Bronchial epithelial cell (primary cell): ENCODE measurements around the gene ARID4B. TPM values are rescaled to one million over a fixed set of nuclear protein-coding genes. Genes with fewer than 3 reads are reported as not detected.
"Not testable (repeated sequence)": the region's sequence is repeated elsewhere in the genome, so short reads cannot be mapped to it uniquely, and the experiment has no call there.

Experiments
- DNase-seq: peaks from one replicate; pipeline ENCODE4 v3.0.0-alpha.2; 2010; ENCODE audit warnings: low read depth
- FAIRE-seq: peaks from 2 replicates; lab custom pipeline; 2011; peaks lifted over from hg19 to GRCh38; lab: Jason Lieb, UNC
- H3K27me3 ChIP-seq: 2 replicates; pipeline ENCODE4 v1.5.1; 2011; ENCODE audit warnings: low read length; ENCODE audit not compliant: control insufficient read depth, insufficient read depth
- H3K36me3 ChIP-seq: 2 replicates; pipeline ENCODE4 v1.5.1; 2011; ENCODE audit warnings: low read length; ENCODE audit not compliant: control insufficient read depth, insufficient read depth
- H3K4me3 ChIP-seq: 2 replicates; pipeline ENCODE4 v1.5.1; 2011; ENCODE audit warnings: mild to moderate bottlenecking, low read depth, low read length, control low read depth
- total RNA-seq: library from RNA; depleted of rRNA; stranded (reverse); fragments of >200 nt; gene quantifications from 2 replicates; pipeline ENCODE4 v1.2.1, GENCODE V29; 2014
- TF ChIP-seq, protein P1 (sequence below): IDR thresholded peaks from 2 replicates; pipeline ENCODE4 v1.5.1; 2011; ENCODE audit warnings: mild to moderate bottlenecking, moderate library complexity, low read length, control low read depth, inconsistent platforms; ENCODE audit not compliant: insufficient read depth, severe bottlenecking

Gene ARID4B
- total RNA-seq, 1 donor from 2014 or later: 11.8 TPM

DNA sequence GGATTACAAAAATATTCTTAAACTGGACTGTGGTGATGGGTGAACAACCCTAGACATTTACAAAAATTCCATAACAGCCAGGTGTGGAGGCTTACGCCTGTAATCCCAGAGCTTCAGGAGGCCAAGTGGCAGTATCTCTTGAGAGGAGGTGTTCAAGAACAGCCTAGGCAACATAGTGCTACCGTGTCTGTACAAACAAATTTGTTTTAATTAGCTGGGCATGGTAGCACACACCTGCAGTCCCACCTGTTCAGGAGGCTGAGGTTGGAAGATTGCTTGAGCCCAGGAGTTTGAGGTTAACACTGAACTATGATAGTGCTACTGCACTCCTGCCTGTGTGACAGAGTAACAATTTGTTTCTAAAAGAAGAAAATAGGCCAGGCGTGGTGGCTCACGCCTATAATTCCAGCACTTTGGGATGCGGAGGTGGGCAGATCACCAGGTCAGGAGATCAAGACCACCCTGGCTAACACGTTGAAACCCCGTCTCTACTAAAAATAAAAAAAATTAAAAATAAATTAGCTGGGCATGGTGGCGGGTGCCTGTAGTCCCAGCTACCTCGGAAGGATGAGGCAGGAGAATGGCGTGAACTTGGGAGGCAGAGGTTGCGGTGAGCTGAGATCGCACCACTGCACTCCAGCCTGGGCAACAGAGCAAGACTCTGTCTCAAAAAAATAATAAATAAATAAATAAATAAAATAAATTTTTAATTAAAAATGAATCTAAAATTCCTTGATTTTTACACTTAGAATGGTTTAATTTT is 37.1 kb downstream of the ARID4B start:
- Histone ChIP-seq H3K4me3 (no peak overlapping the region), H3K27me3 (no peaks in the 10 kb centered on the region), H3K36me3 (no peaks in the 10 kb centered on the region)
- TF ChIP-seq, protein P1, sequence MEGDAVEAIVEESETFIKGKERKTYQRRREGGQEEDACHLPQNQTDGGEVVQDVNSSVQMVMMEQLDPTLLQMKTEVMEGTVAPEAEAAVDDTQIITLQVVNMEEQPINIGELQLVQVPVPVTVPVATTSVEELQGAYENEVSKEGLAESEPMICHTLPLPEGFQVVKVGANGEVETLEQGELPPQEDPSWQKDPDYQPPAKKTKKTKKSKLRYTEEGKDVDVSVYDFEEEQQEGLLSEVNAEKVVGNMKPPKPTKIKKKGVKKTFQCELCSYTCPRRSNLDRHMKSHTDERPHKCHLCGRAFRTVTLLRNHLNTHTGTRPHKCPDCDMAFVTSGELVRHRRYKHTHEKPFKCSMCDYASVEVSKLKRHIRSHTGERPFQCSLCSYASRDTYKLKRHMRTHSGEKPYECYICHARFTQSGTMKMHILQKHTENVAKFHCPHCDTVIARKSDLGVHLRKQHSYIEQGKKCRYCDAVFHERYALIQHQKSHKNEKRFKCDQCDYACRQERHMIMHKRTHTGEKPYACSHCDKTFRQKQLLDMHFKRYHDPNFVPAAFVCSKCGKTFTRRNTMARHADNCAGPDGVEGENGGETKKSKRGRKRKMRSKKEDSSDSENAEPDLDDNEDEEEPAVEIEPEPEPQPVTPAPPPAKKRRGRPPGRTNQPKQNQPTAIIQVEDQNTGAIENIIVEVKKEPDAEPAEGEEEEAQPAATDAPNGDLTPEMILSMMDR: no peak
- no peak for FAIRE-seq
- no peak for DNase-seq

DNA sequence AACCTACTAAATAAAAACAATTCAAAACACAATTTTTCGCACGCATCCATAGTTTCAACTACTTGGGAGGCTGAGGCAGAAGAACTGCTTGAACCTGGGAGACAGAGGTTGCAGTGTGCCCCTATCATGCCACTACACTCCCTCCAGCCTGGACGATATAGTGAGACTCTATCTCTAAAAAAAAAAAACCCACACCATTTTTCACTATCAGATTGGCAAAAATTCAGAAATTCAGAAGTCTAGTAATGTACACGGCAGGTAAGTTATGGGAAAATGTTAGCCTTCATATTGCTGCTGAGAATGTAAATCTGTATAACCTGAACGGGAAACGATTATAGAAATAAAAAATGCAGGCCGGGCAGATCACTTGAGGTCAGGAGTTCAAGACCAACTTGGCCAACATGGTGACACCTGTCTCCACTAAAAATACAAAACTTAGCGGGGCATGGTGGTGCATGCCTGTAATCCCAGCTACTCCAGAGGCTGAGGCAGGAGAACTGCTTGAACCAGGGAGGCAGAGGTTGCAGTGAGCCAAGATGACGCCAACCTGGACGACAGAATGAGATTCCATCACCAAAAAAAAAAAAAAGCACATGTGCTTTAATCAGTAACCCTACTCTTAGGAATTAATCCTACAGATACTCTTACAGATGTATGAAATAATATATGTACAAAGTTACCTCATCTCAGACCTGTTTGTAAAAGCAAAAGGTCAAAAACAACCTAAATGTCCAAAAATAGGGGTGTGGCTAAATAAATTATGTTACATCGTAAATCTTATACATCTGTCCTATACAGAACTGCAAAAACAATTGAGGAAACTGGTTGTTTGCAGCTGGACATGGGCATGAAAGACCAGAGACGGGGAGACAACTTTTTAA is 37.9 kb downstream of the ARID4B start:
- FAIRE-seq (no peak), DNase-seq (no peak)
- Histone ChIP-seq H3K36me3 (no peaks in the 10 kb centered on the region), H3K27me3 (no peaks in the 10 kb centered on the region), H3K4me3 (no peak overlapping the region)
- TF ChIP-seq, protein P1: no peak

DNA sequence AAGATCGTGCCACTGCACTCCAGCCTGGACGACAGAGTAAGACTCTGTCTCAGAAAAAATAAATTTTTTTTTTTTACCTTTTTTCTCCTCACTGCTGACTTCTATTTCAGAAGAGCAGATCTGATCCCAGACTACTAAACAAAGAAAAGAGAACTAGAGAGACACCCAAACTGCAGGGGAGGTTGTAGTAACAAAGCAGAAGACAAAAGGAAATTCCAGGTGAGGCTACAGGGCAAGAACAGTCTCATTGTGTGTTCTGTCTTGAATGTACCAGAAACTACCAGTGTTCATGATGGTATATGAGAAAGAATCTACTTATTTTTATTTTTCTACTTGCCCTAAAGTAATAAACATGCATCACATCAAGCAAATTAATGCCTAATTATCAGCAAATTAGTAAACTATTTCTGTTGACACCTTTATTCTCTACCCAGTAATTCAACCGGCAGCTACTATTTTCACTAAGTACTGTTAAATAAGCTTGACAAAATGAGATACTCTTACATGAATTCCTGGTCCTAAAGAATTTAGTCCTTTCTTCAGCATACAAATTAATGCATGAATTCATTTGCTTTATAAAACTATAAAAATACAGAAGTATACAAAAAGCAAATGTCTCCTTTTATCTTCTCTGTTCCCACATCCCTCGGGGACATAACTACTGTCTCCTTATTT is 40.6 kb downstream of the ARID4B start:
- TF ChIP-seq, protein P1: no peak
- Histone ChIP-seq H3K4me3 (no peak overlapping the region), H3K27me3 (no peaks in the 10 kb centered on the region), H3K36me3 (no peaks in the 10 kb centered on the region)
- FAIRE-seq (no peak), DNase-seq (no peak)

DNA sequence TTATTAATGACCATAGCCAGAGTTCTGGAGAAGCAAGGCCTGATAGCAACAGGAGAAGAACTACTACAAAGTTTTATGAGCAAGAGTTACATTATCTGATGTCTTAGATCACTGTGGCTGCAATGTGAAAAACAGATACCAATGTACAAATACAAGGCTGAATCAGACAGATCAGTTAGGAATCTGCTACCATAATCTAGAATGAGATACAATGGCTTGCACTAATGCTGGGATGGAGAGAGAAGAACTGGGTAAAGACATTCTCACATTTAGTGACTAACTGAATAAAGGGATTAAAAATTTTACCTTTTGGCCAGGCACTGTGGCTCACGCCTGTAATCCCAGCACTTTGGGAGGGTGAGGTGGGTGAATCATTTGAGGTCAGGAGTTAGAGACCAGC is 41.3 kb downstream of the ARID4B start:
- TF ChIP-seq, protein P1: no peak
- no peaks in the 10 kb centered on the region for H3K27me3 ChIP-seq
- H3K4me3 ChIP-seq: no peak overlapping the region
- DNase-seq (peak; percentile 15), FAIRE-seq (no peak)
- no peaks in the 10 kb centered on the region for H3K36me3 ChIP-seq

DNA sequence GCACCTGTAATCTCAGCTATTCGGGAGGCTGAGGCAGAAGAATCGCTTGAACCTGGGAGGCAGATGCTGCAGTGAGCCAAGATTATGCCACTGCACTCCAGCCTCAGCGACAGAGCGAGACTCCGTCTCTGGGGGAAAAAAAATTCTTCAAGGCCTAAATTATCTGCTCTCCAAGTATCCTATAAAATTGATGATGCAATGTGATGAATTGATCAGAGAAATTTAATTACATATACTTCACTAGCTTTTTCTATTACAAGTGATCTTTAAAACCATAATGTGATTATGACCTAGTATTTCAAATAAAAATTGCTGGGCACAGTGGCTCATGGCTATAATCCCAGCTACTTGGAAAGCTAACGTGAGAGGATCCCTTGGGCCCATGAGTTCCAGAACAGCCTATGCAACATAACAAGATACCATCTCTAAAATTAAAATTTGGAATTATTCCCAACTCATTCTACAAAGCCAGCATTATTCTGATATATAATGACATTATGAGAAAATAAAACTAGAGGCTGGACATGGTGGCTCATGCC is 43.7 kb downstream of the ARID4B start:
- Histone ChIP-seq H3K36me3 (no peaks in the 10 kb centered on the region), H3K4me3 (no peak overlapping the region), H3K27me3 (no peaks in the 10 kb centered on the region)
- FAIRE-seq: no peak
- DNase-seq: no peak
- TF ChIP-seq, protein P1: no peak

DNA sequence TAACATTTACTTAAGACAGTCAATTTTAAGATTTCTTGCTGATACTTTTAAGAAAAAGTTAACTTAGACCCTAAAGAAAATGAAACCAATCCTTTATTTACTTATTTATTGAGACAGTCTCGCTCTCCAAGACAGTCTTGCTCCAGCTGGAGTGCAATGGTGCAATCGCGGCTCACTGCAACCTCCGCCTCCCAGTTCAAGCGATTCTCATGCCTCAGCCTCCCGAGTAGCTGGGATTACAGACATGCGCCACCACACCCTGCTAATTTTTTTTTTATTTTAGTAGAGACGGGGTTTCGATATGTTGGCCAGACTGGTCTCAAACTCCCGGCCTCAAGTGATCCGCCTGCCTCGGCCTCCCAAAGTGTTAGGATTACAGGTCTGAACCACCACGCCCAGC is 44.3 kb downstream of the ARID4B start:
- not testable (repeated sequence) for H3K27me3 ChIP-seq, DNase-seq, H3K4me3 ChIP-seq, FAIRE-seq, H3K36me3 ChIP-seq
